Dedifferentiated amniotic fluid mesenchymal stem cell (primary cell): ENCODE data around the gene SPACA9.

Source experiments
- DNase-seq: peaks from one replicate; pipeline ENCODE4 v3.0.0-alpha.2; 2016; ENCODE audit errors: extremely low spot score

Gene SPACA9

GRCh38 chr9:132878695-132879456 is at the start of gene SPACA9:
TSS of gene SPACA9 (plus strand) at chr9:132878898. CDS start at chr9:132883948, 5,050 bp downstream.
- peak; percentile 52 for DNase-seq

GRCh38 chr9:132832171-132832881 is 46.4 kb upstream of the SPACA9 start:
- no peak for DNase-seq

- no peak for DNase-seq
Observed at GRCh38 chr9:132833550-132834121, 45.1 kb upstream of the SPACA9 start.

- no peak for DNase-seq
Observed at GRCh38 chr9:132834343-132834742, 44.4 kb upstream of the SPACA9 start.

- no peak for DNase-seq
Observed at GRCh38 chr9:132837501-132838286, 41.0 kb upstream of the SPACA9 start.

GRCh38 chr9:132838291-132838690 is 40.4 kb upstream of the SPACA9 start:
- DNase-seq, result no peak

GRCh38 chr9:132840980-132841379 is 37.7 kb upstream of the SPACA9 start:
- no peak for DNase-seq

GRCh38 chr9:132842124-132843044 is 36.3 kb upstream of the SPACA9 start:
- DNase-seq, result no peak

GRCh38 chr9:132846109-132846917 is 32.4 kb upstream of the SPACA9 start:
- DNase-seq, result no peak

GRCh38 chr9:132846918-132847515 is 31.7 kb upstream of the SPACA9 start:
- DNase-seq, result no peak

- no peak for DNase-seq
Observed at GRCh38 chr9:132849185-132849706, 29.5 kb upstream of the SPACA9 start.

GRCh38 chr9:132853482-132853881 is 25.2 kb upstream of the SPACA9 start:
- DNase-seq, result no peak

GRCh38 chr9:132854832-132855231 is 23.9 kb upstream of the SPACA9 start:
- DNase-seq, result no peak

GRCh38 chr9:132855904-132856303 is 22.8 kb upstream of the SPACA9 start:
- no peak for DNase-seq

GRCh38 chr9:132857031-132857430 is 21.7 kb upstream of the SPACA9 start:
- DNase-seq, result peak; percentile 64

GRCh38 chr9:132857616-132858342 is 20.9 kb upstream of the SPACA9 start:
- DNase-seq, result no peak

GRCh38 chr9:132858751-132859150 is 19.9 kb upstream of the SPACA9 start:
- no peak for DNase-seq

GRCh38 chr9:132861666-132862065 is 17.0 kb upstream of the SPACA9 start:
- no peak for DNase-seq

GRCh38 chr9:132862533-132862932 is 16.2 kb upstream of the SPACA9 start:
- DNase-seq, result no peak
